Measurements from ENCODE around the gene CTSH.
"Not testable (repeated sequence)": the region's sequence is repeated elsewhere in the genome, so short reads cannot be mapped to it uniquely, and the experiment has no call there.

The CTSH gene

GRCh38 chr15:78880242-78880533, 64.7 kb downstream of the CTSH start:
- no peaks in the 10 kb centered on the region for H3K27me3 ChIP-seq
- no peak for TF ChIP-seq CTCF (IDR thresholded peaks at IDR 0.05)
- H3K36me3 ChIP-seq, result peaks cover 21 to 29% (median 22%) of the 10 kb centered on the region in 3 donors
- H3K9me3 ChIP-seq, result no peaks in the 10 kb centered on the region
- no peak overlapping the region for H3K4me3 ChIP-seq
- peak overlapping the region in 1 of 2 donors; percentile 24 for H3K27ac ChIP-seq
- no peak for DNase-seq
- H3K4me1 ChIP-seq, result peaks cover 3 to 90% (median 62%) of the 10 kb centered on the region in 4 donors
- intact Hi-C loops (cut with DNase I; ENCODE audit: low total_unique reads), result no loop called here

- Histone ChIP-seq H3K4me3 (no peak overlapping the region), H3K9me3 (no peaks in the 10 kb centered on the region), H3K36me3 (peaks cover 17 to 29% (median 21%) of the 10 kb centered on the region in 3 donors), H3K4me1 (peaks cover 3 to 94% (median 63%) of the 10 kb centered on the region in 4 donors), H3K27ac (peak overlapping the region; percentile 24 to 29), H3K27me3 (no peaks in the 10 kb centered on the region)
- TF ChIP-seq CTCF (IDR thresholded peaks at IDR 0.05), result no peak
- intact Hi-C loops (cut with DNase I; ENCODE audit: low total_unique reads), result loop anchor here (5.0 to 10.0 kb wide), 3 partner anchors 125 to 897 kb away; partner anchors contain the start of gene DNAJA4
- DNase-seq, result no peak
These were observed 65.2 kb downstream of the CTSH start for GRCh38 chr15:78879517-78880241.

- Histone ChIP-seq H3K27me3 (no peaks in the 10 kb centered on the region), H3K27ac (peak overlapping the region in 1 of 2 donors; percentile 11), H3K9me3 (no peaks in the 10 kb centered on the region), H3K36me3 (peaks cover 12 to 21% (median 20%) of the 10 kb centered on the region in 3 donors), H3K4me3 (peak overlapping the region in 1 of 2 donors; percentile 7), H3K4me1 (peaks cover 3 to 89% (median 63%) of the 10 kb centered on the region in 4 donors)
- intact Hi-C loops (cut with DNase I; ENCODE audit: low total_unique reads), result loop anchor here (5.0 to 10.0 kb wide), 3 partner anchors 124 to 896 kb away; partner anchors contain the start of gene DNAJA4
- TF ChIP-seq CTCF (IDR thresholded peaks at IDR 0.05), result no peak
- DNase-seq, result no peak
These were observed 66.5 kb downstream of the CTSH start for GRCh38 chr15:78878356-78878755.

GRCh38 chr15:78876954-78877353, 67.9 kb downstream of the CTSH start:
- Histone ChIP-seq H3K27ac (peak overlapping the region in 1 of 2 donors; percentile 99), H3K4me1 (peaks cover 3 to 79% (median 60%) of the 10 kb centered on the region in 4 donors), H3K36me3 (peaks cover 3 to 11% (median 8%) of the 10 kb centered on the region in 3 donors), H3K4me3 (peak overlapping the region; percentile 10 to 17)
- H3K9me3 ChIP-seq, H3K27me3 ChIP-seq, DNase-seq: not testable (repeated sequence)
- intact Hi-C loops (cut with DNase I; ENCODE audit: low total_unique reads), result loop anchor here (5.0 to 10.0 kb wide), 3 partner anchors 122 to 895 kb away; partner anchors contain the start of gene DNAJA4

- intact Hi-C loops (cut with DNase I; ENCODE audit: low total_unique reads), result loop anchor here (5.0 to 10.0 kb wide), 3 partner anchors 121 to 893 kb away; partner anchors contain the start of gene DNAJA4
- Histone ChIP-seq H3K27ac (peak overlapping the region; percentile 99 to 100), H3K4me1 (peaks cover 3 to 65% (median 51%) of the 10 kb centered on the region in 4 donors), H3K9me3 (no peaks in the 10 kb centered on the region), H3K4me3 (peak overlapping the region; percentile 92 to 96), H3K27me3 (no peaks in the 10 kb centered on the region), H3K36me3 (no peaks in the 10 kb centered on the region)
- no peak for TF ChIP-seq CTCF (IDR thresholded peaks at IDR 0.05)
- no peak for DNase-seq
These were observed 69.5 kb downstream of the CTSH start for GRCh38 chr15:78875107-78875914.

Data from tibial artery (tissue), 4 donors.